GM19238 (cell line): ENCODE measurements around the gene SLC17A4.

Source experiments
- DNase-seq: peaks from one replicate; pipeline ENCODE4 v3.0.0; 2011; ENCODE audit warnings: low spot score; ENCODE audit not compliant: insufficient read length

The SLC17A4 gene

DNA sequence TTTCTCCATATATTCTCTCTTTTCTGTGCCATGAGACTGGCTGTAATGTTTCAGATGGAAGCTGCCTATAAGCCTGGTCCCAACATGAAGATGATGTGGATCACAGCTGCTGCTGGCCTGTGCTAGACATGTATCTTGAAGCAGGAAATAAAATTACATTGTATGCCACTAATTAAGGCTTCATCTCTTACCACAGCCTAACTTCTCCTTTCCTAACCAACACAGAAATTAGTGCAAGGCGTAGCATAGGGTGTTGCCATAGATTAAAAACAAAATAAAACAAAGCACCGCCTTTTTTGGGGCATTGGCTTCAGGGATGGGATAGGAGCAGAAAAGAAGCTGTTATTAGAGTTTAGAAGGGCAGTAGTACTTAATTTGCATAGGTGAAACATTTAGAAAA lies 4.7 kb upstream of the SLC17A4 start:
- DNase-seq = no peak

DNA sequence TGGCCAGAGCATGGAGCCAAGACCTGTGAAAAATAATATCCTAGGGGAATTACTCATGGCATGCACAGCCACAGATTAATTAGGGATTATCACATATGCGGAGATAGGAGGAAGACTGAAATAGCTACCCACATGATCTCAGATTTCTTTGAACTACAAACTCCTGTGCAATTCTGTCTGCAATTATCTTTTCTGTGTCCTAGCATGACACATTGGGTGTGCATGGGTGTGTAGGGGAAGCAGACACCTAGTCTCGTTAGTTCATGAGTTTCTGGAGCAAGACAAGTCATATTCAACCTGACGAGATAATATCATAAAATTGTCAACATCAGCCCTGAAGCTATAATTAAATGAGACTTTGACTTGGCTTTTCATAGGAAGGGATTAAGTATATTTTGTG lies 3.6 kb upstream of the SLC17A4 start:
- DNase-seq = no peak

DNA sequence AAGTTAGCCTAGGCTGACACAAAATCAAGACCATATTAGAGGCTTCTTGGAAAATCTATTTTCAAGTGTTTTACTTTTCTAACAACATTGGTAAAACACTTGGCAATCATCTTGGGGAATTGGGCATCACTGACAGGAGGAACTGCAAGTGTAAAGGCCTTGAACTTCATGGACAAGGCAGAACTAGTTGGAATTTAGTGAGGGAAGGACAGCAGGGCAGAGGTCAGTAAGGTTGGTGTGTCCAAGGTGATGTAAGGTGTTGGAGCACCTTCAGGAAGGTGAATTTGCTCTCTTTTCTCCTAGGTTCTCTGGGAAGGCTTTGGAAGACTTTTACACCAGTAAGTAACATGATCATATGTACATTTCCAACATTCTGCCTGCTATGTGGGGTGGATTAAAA lies 1.5 kb upstream of the SLC17A4 start:
- DNase-seq = no peak

DNA sequence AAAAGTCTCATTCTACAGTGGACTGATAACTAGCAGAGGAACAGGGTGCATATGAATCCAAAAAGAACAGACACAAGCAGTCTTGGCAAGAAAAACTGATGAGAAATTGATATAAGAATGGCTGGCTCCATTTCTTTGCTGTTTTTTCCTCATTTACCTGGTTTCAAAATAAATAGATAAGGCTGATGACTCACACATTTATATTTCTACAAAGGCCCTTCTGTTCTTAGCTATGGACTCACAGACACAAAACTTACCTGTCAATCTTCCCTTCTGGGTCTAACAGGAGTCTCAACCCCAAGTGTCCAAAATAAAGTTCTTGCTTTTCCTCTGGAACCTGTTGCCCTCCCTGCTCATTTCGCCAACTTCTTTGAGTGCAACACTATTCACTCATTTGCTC lies 941 bp downstream of the SLC17A4 start:
- DNase-seq = no peak

DNA sequence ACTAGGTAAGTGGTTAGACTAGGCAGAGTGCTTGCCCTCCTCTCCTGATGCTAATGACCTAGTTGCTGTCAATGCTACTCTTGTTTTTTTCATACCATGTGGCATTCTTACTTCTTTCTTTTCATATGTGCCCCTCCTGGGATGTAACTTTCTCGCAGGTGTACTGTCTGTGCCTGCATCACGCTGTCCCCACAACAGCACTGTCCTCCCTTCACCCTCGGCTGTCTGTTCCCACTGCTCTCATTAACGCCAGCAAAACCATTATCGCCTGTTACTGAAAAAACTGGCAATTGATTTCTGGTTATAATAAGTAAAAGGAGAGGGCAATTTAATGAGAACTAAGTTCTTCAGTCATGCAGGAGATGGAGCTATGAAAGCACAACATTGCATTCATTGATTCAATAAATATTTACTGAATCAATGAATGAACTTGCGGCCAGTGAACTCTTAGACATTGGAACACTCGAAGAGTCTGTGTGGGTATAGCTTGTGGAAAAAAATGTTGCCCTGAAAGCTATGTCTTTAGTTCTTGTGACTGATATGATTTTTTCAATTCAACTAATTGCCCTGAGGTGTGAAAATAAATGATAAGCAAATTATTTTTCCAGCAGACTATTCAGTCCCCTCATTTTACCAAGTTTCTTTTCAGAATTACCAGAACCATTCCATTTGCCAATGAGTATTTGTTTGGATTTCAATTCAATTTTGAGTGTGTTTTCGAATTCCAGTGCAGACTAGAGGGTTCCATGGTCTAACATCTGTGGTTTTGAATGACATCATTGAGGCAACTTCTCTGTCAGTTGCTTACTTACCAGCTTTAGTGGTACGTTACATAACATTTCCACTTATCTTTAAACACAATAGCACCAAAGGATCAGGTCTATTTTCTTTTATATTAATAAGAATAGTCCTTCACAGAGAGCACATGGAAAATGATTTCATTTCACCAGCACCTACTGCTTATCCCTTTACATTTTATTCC lies 2.1 kb downstream of the SLC17A4 start:
- no peak for DNase-seq

DNA sequence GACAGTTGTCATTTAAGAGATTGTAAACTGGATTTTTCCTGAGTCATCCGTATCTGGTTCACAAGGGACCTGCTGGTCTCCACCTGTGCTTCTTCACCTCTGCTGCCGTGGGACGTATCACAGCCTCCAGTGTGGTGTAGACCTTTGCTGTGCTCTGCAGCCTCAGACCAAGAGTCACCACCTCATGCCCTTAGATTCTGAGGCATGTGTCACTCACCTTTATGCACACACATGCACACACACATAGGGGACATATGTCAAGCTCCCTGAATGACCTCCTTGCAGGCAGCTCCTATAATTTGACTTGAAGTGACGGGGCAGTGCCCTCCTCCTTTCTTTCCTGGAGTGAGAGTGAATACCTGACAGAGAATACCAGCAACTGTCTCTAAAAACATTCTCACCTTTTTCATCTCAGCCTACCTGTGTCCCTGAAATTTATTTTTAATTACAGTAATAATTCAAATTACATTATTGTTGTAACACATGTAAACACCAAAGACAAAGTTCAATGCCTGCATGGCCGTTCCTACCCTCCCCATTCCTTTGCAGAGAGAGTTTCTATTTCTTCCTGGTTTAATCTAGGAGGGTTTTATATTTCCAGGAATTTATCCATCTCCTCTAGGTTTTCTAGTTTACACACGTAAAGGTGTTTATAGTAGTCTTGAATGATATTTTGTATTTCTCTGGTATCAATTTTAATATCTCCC lies 3.5 kb downstream of the SLC17A4 start:
- no peak for DNase-seq

DNA sequence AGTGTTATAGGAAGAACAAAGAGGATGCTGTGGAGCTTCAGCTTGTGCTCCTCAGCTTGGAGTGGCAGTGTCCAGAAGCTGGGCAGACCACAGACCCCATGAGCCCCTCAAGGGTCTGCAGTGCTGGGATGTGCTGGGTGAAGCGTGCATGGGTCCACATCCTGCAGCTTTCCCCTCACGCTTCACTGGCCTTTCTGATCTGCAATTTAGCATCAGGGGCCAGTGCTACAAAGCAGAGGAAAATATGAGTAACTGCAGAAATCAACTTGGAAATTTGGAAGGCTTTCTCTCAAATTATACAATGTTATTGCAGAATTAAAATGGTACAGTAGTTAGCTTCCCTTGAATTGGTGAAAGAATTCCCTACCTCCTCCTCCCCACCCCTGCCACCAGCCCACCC lies 10.1 kb downstream of the SLC17A4 start:
- no peak for DNase-seq

DNA sequence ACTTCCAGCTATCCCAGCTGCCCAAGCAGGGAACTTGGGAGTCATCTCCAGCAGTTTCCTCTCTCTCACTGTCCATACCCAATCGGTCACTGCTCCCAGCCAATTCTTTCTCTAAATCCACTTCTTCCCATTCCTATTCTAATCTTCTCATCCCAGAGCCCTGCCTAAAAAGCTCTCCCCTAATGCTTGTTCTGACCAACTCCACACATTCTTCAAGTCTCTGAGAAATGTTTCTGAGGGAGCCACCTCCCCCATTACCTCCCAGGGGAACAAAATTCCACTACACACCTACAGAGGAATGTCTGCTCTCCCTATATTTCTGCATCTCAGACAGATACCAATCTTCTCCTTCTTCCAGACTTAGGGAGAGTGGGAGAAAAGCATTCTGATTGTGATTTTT lies 14.0 kb downstream of the SLC17A4 start:
- DNase-seq = no peak

DNA sequence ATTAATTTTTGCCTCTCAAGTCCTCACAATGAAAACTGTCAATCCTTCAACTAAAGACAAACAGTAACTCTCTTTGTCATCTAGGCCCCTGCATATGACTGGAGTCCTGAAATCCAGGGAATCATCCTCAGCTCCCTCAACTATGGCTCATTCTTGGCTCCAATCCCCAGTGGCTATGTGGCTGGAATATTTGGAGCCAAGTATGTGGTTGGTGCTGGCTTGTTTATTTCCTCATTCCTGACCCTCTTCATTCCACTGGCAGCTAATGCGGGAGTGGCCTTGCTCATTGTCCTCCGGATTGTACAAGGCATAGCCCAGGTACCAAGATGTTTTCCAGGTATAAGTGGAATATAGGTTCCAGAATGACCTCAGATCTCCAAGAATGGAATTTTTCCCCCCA lies 15.4 kb downstream of the SLC17A4 start:
- DNase-seq = no peak

DNA sequence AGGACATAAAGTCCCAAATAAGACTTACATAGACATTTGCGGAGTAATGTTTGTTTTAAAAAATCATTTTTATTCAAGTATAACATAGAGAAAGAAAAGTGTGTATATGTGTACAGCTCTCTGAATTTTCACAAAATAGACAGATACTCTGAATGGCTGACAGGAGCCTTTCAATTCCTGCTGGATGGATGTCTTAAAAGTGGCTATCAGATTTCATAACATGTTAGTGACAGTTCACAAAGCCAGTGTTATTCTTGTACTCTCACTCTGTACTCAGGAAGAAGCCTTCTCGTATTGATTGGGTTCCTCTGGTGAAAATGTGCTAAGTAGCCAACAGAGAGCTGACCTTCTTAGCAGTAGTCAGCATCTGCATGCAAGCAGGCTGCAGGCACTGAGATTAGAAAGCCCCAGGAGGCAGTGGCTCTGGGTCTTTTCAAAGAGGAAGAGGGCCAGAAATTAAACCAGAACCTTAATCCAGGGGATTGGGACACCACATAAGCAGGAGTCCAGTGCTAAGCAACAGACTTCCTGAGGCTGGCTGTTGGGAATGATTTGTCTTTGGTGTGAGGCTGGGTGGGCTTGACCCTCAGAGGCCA lies 19.7 kb downstream of the SLC17A4 start:
- no peak for DNase-seq

DNA sequence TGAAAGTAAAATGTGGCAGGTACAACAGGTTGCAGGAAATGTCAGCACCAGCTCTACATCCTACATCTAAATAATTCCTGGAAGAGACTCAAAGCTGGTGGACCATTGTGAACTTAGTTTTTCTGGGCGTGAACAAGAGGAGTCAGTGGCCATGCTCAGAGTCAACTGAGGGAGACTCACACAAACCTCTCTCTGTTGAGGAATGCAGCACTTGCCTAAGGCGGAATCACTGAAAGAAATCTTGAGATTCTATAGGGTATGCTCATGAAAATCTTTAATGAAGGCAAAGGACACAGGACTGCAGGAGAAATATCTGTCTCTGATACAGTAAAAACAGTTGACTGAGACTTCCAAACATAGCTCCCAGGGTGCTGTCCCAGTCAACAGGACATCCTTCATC lies 22.5 kb downstream of the SLC17A4 start:
- no peak for DNase-seq

DNA sequence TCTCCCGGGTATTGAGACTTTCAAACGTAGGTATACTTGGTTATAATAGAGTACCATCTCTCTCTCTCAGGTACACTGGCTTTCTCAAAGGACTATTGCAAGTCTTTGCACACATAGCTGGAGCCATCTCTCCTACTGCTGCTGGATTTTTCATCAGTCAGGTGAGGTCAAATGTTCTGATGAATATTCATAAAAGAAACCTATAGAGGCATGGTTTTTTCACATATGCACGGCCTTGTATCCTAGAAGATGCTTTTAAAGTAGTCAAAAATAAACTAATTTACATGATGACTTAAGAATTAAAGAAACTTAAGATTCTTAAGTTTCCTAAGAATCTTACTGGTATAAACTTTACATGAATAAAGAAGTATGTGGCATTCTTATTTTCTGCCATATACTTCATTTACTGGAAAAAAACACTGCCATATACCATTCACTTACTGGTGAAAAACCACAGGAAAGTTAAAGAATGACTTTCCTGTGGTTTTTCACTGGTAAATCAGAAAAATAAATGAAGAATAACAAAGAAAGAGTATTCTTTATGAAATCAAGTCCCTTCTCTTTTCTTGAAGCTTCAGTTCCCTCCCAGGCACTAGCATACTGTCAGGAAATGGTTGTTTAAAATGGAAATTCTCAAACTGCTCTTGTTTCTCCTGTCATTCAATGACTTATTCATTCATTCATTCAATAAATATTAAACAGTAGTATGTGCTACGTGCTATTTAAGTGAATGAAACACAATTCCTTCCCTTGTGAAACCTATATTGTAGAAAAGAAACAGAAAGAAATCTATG lies 23.5 kb downstream of the SLC17A4 start:
- no peak for DNase-seq

DNA sequence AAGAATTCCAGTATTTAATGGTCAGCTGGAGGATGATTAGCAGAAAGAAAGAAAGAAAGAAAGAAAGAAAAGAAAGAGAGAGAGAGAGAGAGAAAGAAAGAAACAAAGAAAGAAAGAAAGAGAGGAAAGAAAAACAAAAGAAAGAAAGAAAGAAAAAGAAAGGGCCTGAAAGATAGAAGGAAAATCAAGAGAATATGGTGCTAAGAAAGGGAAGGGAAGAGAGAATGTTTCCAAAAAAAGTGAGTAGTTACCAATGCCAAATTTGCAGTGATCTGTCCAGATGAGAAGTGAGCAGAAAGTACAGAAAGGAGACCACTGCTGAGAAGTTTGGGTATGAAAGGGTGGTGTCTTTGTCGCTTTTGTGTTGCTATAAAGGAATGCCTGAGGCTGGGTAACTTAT lies 26.6 kb downstream of the SLC17A4 start:
- DNase-seq = no peak

DNA sequence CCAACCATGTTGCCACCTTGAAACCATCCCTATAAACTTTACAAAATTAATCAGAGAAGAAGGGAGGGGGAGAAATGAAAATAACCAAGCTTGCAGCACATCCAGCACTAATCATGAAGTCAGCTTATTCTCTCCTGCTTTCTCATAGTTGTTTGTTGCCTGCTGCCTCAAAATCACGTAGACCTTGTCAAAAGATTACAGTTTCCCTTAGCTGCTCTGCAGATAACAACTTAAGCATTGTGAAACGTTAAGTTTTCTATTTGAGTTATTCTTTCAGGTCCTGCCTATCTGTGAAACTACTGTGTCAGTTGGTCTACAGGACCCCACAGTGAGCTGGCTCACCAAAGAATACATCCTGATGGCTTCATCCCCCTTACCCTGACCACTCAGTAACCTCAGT lies 32.9 kb downstream of the SLC17A4 start:
- DNase-seq = no peak

DNA sequence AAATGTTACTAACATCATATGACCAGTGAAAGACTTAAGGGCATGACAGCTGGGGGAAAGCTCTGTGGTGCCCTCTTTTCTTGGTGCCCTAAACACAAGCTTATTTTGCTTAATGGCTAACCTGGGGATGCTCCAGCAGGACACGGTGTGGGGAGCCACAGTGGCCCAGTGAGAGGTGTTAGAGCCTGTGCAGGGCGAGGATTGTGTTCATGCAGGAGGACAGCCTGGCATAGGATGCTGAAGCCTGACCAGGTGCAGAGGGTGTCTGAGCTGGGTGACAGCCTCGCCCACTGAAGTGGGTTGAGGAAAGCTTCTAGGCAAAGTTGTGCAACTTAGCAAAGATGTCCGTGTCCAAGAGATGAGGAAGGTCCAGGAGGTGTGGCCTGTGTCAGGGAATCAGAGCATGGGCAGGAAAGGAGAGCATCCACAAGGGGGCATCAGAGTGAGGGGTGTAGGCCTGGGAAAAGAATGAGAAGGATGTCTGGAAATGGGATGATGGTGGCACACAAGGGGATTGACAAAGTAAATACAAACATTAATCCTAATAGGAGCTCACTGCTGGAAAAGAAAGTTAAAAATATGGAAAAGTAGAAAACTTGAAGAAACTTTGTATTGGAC lies 33.9 kb downstream of the SLC17A4 start:
- peak; percentile 5 for DNase-seq

DNA sequence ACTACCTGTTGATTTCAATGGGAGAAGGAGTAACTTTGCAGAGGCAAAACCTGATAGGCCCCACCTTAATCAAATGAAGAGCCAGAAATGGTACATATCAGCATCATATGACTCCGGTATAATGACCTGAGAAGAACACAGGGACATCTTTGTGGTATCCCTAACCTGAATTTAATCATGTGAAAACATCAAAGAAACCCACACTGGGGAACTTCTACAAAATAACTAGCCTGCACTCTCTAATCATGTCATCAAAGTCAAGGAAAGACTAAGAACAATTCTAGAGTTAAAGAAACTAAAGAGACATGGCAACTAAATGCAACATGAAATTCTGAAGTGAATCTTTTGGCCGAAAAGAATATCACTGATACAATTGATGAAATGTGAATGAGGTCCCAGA lies 34.9 kb downstream of the SLC17A4 start:
- DNase-seq = no peak

DNA sequence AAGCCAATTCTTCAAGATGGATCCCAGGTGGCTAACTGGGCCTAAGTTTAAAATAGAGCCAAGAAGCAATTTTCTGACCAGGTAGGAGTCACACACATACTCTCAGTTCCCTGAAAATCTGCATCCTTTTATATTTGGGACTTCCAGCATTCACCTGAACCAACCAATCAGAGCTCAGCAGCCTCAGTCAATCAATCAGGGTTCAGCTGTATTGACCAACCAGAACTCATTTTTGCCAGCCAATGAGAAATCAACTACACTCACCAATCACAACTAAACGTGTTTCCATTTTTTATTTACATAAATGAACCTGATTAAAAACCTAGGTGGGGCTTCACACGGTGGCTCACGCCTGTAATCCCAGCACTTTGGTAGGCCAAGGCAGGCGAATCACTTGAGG lies 37.5 kb downstream of the SLC17A4 start:
- DNase-seq = no peak

DNA sequence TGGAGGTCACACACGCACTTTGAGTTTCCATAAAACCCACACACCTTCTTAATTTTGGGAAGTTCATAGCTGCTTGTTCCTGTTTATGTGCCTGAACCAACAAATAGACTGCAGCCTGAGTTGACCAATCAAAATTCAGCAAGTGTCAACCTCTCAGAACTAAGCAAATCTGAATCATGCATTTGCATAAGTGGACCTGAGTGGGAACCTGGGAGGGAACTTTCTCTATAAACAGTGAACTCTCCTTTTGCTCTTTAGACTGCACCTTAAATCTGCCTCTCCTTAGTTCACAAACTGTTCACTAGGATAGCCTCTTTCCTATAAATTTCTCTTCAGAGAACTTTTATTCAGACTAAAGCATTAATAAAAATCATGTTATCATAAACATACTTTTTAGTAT lies 39.4 kb downstream of the SLC17A4 start:
- DNase-seq = no peak

DNA sequence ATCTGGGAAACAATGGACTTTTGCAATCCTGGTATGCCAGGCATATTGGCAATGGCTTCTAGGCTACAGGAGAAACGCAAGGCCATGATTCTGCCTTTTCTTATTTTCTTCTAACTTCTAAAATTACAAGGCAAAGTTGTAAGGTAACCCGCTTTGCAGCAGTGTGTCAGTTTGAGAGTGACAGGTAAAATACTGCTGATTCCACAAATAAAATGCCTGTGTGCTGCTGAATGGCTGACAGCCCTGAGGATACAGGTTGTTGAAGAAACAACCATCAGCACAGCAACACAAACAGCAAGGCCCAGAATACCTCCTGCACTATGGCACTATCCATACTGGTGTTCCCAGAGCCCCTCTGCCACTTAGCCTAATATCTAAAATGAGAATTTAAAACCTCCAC lies 40.2 kb downstream of the SLC17A4 start:
- no peak for DNase-seq

DNA sequence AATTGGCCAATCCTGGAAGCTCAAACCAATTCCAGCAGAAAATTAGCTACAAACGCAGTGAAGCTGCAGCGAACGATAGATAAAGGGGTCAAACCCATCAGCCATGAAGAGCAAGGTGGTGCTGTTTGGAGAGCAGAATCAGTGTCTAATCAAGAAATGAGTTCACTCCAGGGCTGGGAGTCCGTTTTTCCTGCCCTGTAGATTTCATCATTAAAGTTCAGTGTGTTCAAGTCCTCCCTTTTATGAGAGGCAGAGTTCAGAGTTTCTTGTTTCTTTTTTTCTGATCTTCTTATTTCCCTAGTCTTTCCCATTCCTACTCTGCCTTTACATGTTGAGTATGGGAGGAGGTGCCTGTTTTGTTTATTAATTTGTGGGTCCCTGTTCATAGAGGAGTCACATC lies 46.9 kb downstream of the SLC17A4 start:
- no peak for DNase-seq

DNA sequence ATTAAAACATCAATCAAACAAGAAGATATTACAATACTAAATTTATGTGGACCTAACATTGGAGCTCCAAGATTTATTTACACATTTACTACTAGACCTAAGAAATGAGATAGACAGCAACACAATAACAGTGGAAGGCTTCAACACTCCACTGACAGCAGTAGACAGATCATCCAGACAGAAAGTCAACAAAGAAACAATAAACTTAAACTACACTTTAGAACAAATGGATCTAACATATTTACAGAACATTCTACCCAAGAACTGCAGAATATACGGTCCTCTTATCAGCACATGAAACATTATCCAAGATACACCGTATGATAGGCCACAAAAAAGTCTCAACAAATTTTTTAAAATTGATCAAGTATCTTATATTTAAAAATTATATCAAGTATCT lies 50.3 kb downstream of the SLC17A4 start:
- DNase-seq = no peak
